Panc1 (cell line): ENCODE measurements around the gene WDR64. TPM values are rescaled to one million over a fixed set of nuclear protein-coding genes. Genes with fewer than 3 reads are reported as not detected.

Source experiments
- ATAC-seq: fragments of 200-7000 bp; cut with Tn5 transposase; 2 replicates; pipeline ENCODE4 v1.9.1; 2020; ENCODE audit warnings: mild to moderate bottlenecking, moderate library complexity
- BruUV-seq: library from RNA; stranded (reverse); fragments of 400-500 nt; replicated peaks from 2 replicates; lab custom pipeline; 2021; lab: Mats Ljungman, UMichigan
- CTCF ChIA-PET: fragments of 300-600 bp; sonication (Branson Sonifier 250); formaldehyde crosslinking; loops from one replicate; lab custom pipeline; 2022; ENCODE audit warnings: antibody characterized with exemption; lab: Charles Lee
- POLR2A ChIA-PET: fragments of 300-600 bp; sonication (Branson Sonifier 250); formaldehyde crosslinking; loops from one replicate; lab custom pipeline; 2022; ENCODE audit warnings: antibody characterized with exemption; lab: Charles Lee
- DNase-seq: peaks from one replicate; pipeline ENCODE4 v3.0.0-alpha.2; 2010; ENCODE audit warnings: low read depth, low spot score
- H3K27ac ChIP-seq: 2 replicates; pipeline ENCODE4 v1.5.1; 2011; ENCODE audit warnings: mild to moderate bottlenecking, low read length, inconsistent platforms
- H3K27me3 ChIP-seq: fragments of 200-500 bp; sonication (Bioruptor generic); 2 replicates; pipeline ENCODE4 v1.6.0; 2014; ENCODE audit warnings: low read length, inconsistent platforms; ENCODE audit not compliant: control insufficient read depth, insufficient read depth
- H3K36me3 ChIP-seq: fragments of 200-500 bp; sonication (Bioruptor generic); 2 replicates; pipeline ENCODE4 v1.5.1; 2014; ENCODE audit warnings: inconsistent platforms, mild to moderate bottlenecking, low read length, moderate library complexity; ENCODE audit not compliant: control insufficient read depth, insufficient read depth
- H3K4me1 ChIP-seq: 2 replicates; pipeline ENCODE4 v1.5.1; 2011; ENCODE audit warnings: inconsistent platforms, mild to moderate bottlenecking, low read length, moderate library complexity; ENCODE audit not compliant: control insufficient read depth, insufficient read depth
- H3K4me3 ChIP-seq, 2 experiments: 2 replicates each; pipeline ENCODE4 v1.5.1; 2011 to 2012; ENCODE audit warnings: low read depth in 2 of 2, low read length in 2 of 2, mild to moderate bottlenecking in 2 of 2, inconsistent platforms in 1 of 2, moderate library complexity in 1 of 2
- H3K9me3 ChIP-seq: fragments of 200-500 bp; sonication (Bioruptor generic); 2 replicates; pipeline ENCODE4 v1.5.1; 2014; ENCODE audit warnings: low read depth, mild to moderate bottlenecking, inconsistent platforms, low read length, moderate library complexity; ENCODE audit not compliant: control insufficient read depth, insufficient read depth
- CTCF ChIP-seq: fragments of 450-650 bp; IDR thresholded peaks from 2 replicates; pipeline ENCODE4 v1.5.1; 2017; ENCODE audit warnings: mild to moderate bottlenecking
- POLR2AphosphoS5 ChIP-seq: IDR thresholded peaks from 2 replicates; pipeline ENCODE4 v1.6.1; 2012; ENCODE audit warnings: mild to moderate bottlenecking, low read depth, low read length, moderate library complexity
- REST ChIP-seq, 2 experiments: IDR thresholded peaks; 2 replicates each; pipeline ENCODE4 v1.6.1; 2011 to 2012; ENCODE audit warnings: low read depth in 2 of 2, control low read depth in 1 of 2, low read length in 1 of 2, mild to moderate bottlenecking in 1 of 2, moderate library complexity in 1 of 2; ENCODE audit not compliant: insufficient read depth in 1 of 2
- SIN3A ChIP-seq: IDR thresholded peaks from 2 replicates; pipeline ENCODE4 v1.6.1; 2012; ENCODE audit warnings: low read depth, mild to moderate bottlenecking, low read length, moderate library complexity, borderline replicate concordance; ENCODE audit not compliant: insufficient read depth
- TCF7L2 ChIP-seq: IDR thresholded peaks from 2 replicates; pipeline ENCODE4 v1.6.1; 2011; ENCODE audit warnings: mild to moderate bottlenecking, low read depth, low read length, inconsistent platforms
- in situ Hi-C: cut with HindIII; loops from 2 replicates; pipeline ENCODE4 v1.10.0; 2016; ENCODE audit warnings: low sequenced_read_pairs, low pct_unique_long_range_greater_than_20kb
- intact Hi-C: fragments of 100-400 bp; cut with micrococcal nuclease; formaldehyde crosslinking; loops from one replicate; pipeline ENCODE4 v1.10.0; 2022; ENCODE audit not compliant: unreplicated experiment
- total RNA-seq: library from RNA; stranded (reverse); gene quantifications from one replicate; pipeline ENCODE4 v1.2.1, GENCODE V29; 2021; ENCODE audit not compliant: unreplicated experiment

The WDR64 gene
- total RNA-seq, 1 experiment from 2014 or later = not detected

- TF ChIP-seq CTCF = no peak
- no peak for TF ChIP-seq TCF7L2
- TF ChIP-seq POLR2AphosphoS5 = no peak
- no peak for TF ChIP-seq REST (IDR thresholded peaks at IDR 0.05; ENCODE audit: insufficient read depth in 1 of 2, low read depth in 2 of 2, low read length in 1 of 2)
- TF ChIP-seq SIN3A = no peak
- no TSS peak for BruUV-seq
- Histone ChIP-seq H3K36me3 (no peaks in the 10 kb centered on the region; the same call in 1 of the 2 replicates), H3K4me1 (no peaks in the 10 kb centered on the region), H3K27me3 (no peaks in the 10 kb centered on the region), H3K27ac (no peak overlapping the region), H3K4me3 (no peak overlapping the region), H3K9me3 (no peaks in the 10 kb centered on the region)
- ChIA-PET CTCF (no interaction called here), POLR2A (no interaction called here)
- no peak for DNase-seq
- intact Hi-C loops (no loop called here), in situ Hi-C loops (no loop called here)
- ATAC-seq = peak; percentile 34; the same call in 1 of the 2 replicates
Measured at GRCh38 chr1:241770115-241770514, 118.0 kb downstream of the WDR64 start.

- TF ChIP-seq SIN3A (no peak), CTCF (no peak), TCF7L2 (no peak), REST (IDR thresholded peaks at IDR 0.05; ENCODE audit: insufficient read depth in 1 of 2, low read depth in 2 of 2, low read length in 1 of 2) (no peak), POLR2AphosphoS5 (no peak)
- Histone ChIP-seq H3K27me3 (no peaks in the 10 kb centered on the region), H3K4me1 (no peaks in the 10 kb centered on the region), H3K4me3 (no peak overlapping the region), H3K36me3 (no peaks in the 10 kb centered on the region; the same call in 1 of the 2 replicates), H3K27ac (no peak overlapping the region), H3K9me3 (no peaks in the 10 kb centered on the region)
- in situ Hi-C loops = no loop called here
- ATAC-seq (no peak), DNase-seq (no peak)
- no TSS peak for BruUV-seq
- intact Hi-C loops = no loop called here
- ChIA-PET CTCF (no interaction called here), POLR2A (no interaction called here)
Measured at GRCh38 chr1:241771117-241771516, 119.0 kb downstream of the WDR64 start.
